ENCODE measurements around the gene ARHGAP33. TPM values are rescaled to one million over a fixed set of nuclear protein-coding genes. Genes with fewer than 3 reads are reported as not detected.

ARHGAP33 gene
- total RNA-seq, 1 experiment from 2014 or later, result 43.9 TPM

GRCh38 chr19:35791814-35792279, 16.5 kb downstream of the ARHGAP33 start (continued):
- TF ChIP-seq TEAD1 (CRISPR knock-in tag; IDR thresholded peaks at IDR 0.05) (no peak), MXD4 (CRISPR knock-in tag; IDR thresholded peaks at IDR 0.05; ENCODE audit: borderline replicate concordance) (no peak), TP53 (CRISPR knock-in tag; IDR thresholded peaks at IDR 0.05) (no peak)

- no peaks in the 10 kb centered on the region for H3K36me3 Mint-ChIP-seq
- ChIA-PET POLR2A (no interaction called here), CTCF (interaction anchor here (2.8 kb wide), 1 partner anchor 8 kb away, joined by 11 read pairs; no protein-coding TSS in a partner anchor)
- no peaks in the 10 kb centered on the region for H3K9me3 Mint-ChIP-seq
- no peak overlapping the region for H3K4me3 Mint-ChIP-seq
- H3K27ac Mint-ChIP-seq, result no peak overlapping the region
- H3K27me3 Mint-ChIP-seq (ENCODE audit: low read depth), result peaks cover 26% of the 10 kb centered on the region
- ATAC-seq, result no peak
- DNase-seq (ENCODE audit: low spot score), result no peak
- TF ChIP-seq ZNF671 (CRISPR knock-in tag; IDR thresholded peaks at IDR 0.05) (no peak), HMGXB4 (CRISPR knock-in tag; IDR thresholded peaks at IDR 0.05) (no peak), ZNF396 (CRISPR knock-in tag; IDR thresholded peaks at IDR 0.05; ENCODE audit: borderline replicate concordance) (no peak), ZSCAN18 (CRISPR knock-in tag; IDR thresholded peaks at IDR 0.05) (no peak), RELA (CRISPR knock-in tag; IDR thresholded peaks at IDR 0.05; ENCODE audit: borderline replicate concordance) (no peak), ZNF263 (CRISPR knock-in tag; IDR thresholded peaks at IDR 0.05; ENCODE audit: low read depth) (no peak)
- H3K4me1 Mint-ChIP-seq, result peaks cover 7% of the 10 kb centered on the region
These were observed 16.9 kb downstream of the ARHGAP33 start for GRCh38 chr19:35792312-35792711.

GRCh38 chr19:35792888-35793287, 17.5 kb downstream of the ARHGAP33 start:
- POLR2A ChIA-PET, result no interaction called here
- Mint-ChIP-seq H3K9me3 (no peaks in the 10 kb centered on the region), H3K4me1 (peaks cover 9% of the 10 kb centered on the region), H3K4me3 (no peak overlapping the region), H3K27me3 (ENCODE audit: low read depth) (peaks cover 32% of the 10 kb centered on the region), H3K27ac (no peak overlapping the region), H3K36me3 (no peaks in the 10 kb centered on the region)
- ATAC-seq (no peak), DNase-seq (ENCODE audit: low spot score) (no peak)
- CTCF ChIA-PET, result interaction anchor here (0.5 to 2.8 kb wide), 2 partner anchors 8 to 113 kb away, joined by 4 to 11 read pairs; no protein-coding TSS in a partner anchor
- no peak for TF ChIP-seq NR1H2 (CRISPR knock-in tag; IDR thresholded peaks at IDR 0.05)
- no peak for TF ChIP-seq ZNF232 (CRISPR knock-in tag; IDR thresholded peaks at IDR 0.05)
- TF ChIP-seq NR3C1 (CRISPR knock-in tag; conservative IDR thresholded peaks at IDR 0.05; ENCODE audit: low read depth), result no peak
- TF ChIP-seq ESRRA (CRISPR knock-in tag; IDR thresholded peaks at IDR 0.05; ENCODE audit: borderline replicate concordance), result no peak
- no peak for TF ChIP-seq ERG (CRISPR knock-in tag; IDR thresholded peaks at IDR 0.05)
- no peak for TF ChIP-seq AR (CRISPR knock-in tag; IDR thresholded peaks at IDR 0.05)
- TF ChIP-seq ARID4B (CRISPR knock-in tag; IDR thresholded peaks at IDR 0.05; ENCODE audit: borderline replicate concordance), result no peak
- TF ChIP-seq STAT6 (CRISPR knock-in tag; conservative IDR thresholded peaks at IDR 0.05; ENCODE audit: low read depth), result no peak
- TF ChIP-seq TEAD1 (CRISPR knock-in tag; IDR thresholded peaks at IDR 0.05), result no peak
- no peak for TF ChIP-seq ZNF138 (CRISPR knock-in tag; conservative IDR thresholded peaks at IDR 0.05)

All from WTC11 (cell line).